ENCODE measurements around the gene DEGS2. TPM values are rescaled to one million over a fixed set of nuclear protein-coding genes. Genes with fewer than 3 reads are reported as not detected.

Gene DEGS2
- total RNA-seq, 5 donors from 2014 or later (not counting 1 experiment from before 2014, with no cell fraction given), result 0.19 to 0.79 (median 0.49) TPM; not detected in 1

DNA sequence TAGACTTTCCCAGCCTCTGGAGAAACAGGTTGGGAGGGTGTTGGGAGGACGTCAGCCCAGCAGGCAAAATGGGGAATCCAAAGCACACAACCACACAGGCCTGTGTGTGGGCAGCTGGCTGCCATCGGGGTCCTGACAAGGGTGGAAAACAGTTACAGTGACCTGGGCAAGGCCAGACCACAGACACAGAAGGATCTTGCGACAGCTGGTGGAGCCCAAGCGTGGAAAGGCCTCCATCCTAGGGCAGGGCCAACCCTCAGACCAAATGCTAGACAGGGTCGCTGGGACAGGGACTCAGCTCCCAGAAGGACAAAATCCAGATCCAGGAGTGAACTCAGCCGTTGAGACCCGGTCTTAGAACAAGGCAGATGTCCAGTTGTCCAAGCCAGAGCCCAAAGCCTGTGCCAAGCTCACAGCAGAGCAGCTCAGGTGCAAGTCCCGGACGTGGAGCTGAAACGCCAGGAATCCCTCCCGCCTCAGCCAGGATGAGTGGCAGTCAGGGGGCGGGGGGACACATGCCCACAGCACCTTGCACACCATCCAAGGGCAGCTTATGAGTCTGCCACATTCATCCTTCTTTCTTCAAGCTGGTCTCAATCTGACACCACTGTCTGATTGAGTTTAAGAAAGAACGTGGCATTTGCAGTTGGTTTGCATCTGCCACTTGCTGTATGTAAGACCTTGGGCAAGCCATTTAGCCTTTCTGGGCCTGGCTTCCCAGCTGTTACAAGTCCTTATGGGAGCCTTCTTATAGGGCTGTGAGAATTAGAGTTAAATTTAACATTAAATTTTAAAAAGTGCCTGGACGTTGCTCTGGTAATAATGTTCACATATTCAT, 37.6 kb downstream of the DEGS2 start:
- Mint-ChIP-seq H3K4me3 (no peak overlapping the region), H3K27me3 (no peaks in the 10 kb centered on the region), H3K4me1 (peaks cover 22 to 33% (median 24%) of the 10 kb centered on the region in 3 donors), H3K27ac (peak overlapping the region in 1 of 2 donors; percentile 58), H3K36me3 (peaks cover 38% of the 10 kb centered on the region), H3K9me3 (no peaks in the 10 kb centered on the region)
- Histone ChIP-seq H3K27me3 (replicated peaks in 1 of 2; ENCODE audit: control insufficient read depth in 2 of 2, extremely low read depth in 1 of 2, insufficient read depth in 2 of 2, low read length in 1 of 2) (no peaks in the 10 kb centered on the region), H3K36me3 (ENCODE audit: control insufficient read depth in 2 of 2, extremely low read depth in 1 of 2, insufficient read depth in 1 of 2, low read length in 1 of 2) (peaks cover 41 to 100% of the 10 kb centered on the region in 2 donors), H3K4me1 (ENCODE audit: control insufficient read depth in 1 of 2, extremely low read depth in 1 of 2, insufficient read depth in 2 of 2, low read length in 2 of 2) (peaks cover 0 to 22% of the 10 kb centered on the region in 2 experiments), H3K27ac (ENCODE audit: low read length) (no peak overlapping the region), H3K9me3 (no peaks in the 10 kb centered on the region), H3K4me3 (ENCODE audit: control insufficient read depth in 1 of 2, extremely low read depth in 1 of 2, low read length in 1 of 2) (no peak overlapping the region)
- 96% methylated on average over 10 of the region's 14 CpGs for WGBS (ENCODE audit: insufficient coverage)
- no peak for DNase-seq
- POLR2A ChIA-PET, result interaction anchor here in 1 of 2 donors (0.5 kb wide), 1 partner anchor 23 kb away, joined by 3 read pairs; no protein-coding TSS in a partner anchor
- CTCF ChIA-PET, result no interaction called here
- ATAC-seq (replicated peaks in 1 of 4), result no peak

DNA sequence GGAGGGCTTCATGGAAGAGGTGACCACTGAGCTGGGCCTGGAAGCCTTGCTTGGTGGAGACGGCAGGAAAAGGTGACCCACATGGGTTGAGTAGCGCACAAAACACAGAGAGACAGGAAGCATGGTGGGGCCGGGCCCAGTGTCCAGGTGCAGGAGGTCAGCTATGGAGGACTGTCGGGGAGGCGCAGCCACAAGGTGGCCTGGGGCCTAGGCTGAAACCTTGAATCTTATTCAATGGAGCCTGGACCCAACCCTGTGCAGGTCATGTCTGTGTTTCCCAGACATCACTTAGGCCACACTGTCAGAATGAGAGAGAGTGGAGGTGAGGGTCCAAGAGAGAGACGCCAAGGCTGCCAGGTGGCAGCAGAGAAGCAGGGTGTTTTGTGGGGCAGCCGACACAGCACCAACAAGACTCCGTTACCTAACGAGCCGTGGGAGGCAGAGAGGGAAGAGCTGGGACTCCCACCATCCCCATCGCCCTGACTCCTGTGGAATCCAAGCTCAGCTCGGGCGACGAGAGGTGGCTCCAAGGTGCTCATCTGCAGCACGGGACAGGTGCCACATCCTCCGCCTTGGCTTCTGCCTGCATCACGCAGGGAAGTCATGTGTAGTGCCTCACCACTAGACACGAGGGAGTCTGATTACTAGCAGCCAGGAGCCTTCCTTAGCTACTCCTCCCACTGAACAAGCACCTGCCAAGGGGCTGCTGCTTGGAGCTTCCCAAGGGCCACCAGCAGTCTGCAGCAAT, 38.7 kb downstream of the DEGS2 start:
- DNase-seq (no peak), ATAC-seq (replicated peaks in 1 of 4) (no peak)
- Mint-ChIP-seq H3K27me3 (no peaks in the 10 kb centered on the region), H3K4me3 (no peak overlapping the region), H3K4me1 (peaks cover 28 to 39% (median 29%) of the 10 kb centered on the region in 3 donors), H3K27ac (peak overlapping the region; percentile 61 to 73), H3K9me3 (no peaks in the 10 kb centered on the region), H3K36me3 (peaks cover 43% of the 10 kb centered on the region)
- POLR2A ChIA-PET, result no interaction called here
- Histone ChIP-seq H3K4me1 (ENCODE audit: control insufficient read depth in 1 of 2, extremely low read depth in 1 of 2, insufficient read depth in 2 of 2, low read length in 2 of 2) (peaks cover 0 to 27% of the 10 kb centered on the region in 2 experiments), H3K27ac (ENCODE audit: low read length) (no peak overlapping the region), H3K4me3 (ENCODE audit: control insufficient read depth in 1 of 2, extremely low read depth in 1 of 2, low read length in 1 of 2) (no peak overlapping the region), H3K36me3 (ENCODE audit: control insufficient read depth in 2 of 2, extremely low read depth in 1 of 2, insufficient read depth in 1 of 2, low read length in 1 of 2) (peaks cover 42 to 100% of the 10 kb centered on the region in 2 donors), H3K9me3 (no peaks in the 10 kb centered on the region), H3K27me3 (replicated peaks in 1 of 2; ENCODE audit: control insufficient read depth in 2 of 2, extremely low read depth in 1 of 2, insufficient read depth in 2 of 2, low read length in 1 of 2) (no peaks in the 10 kb centered on the region)
- CTCF ChIA-PET, result interaction anchor here in 1 of 2 donors (0.6 to 1.0 kb wide), 3 partner anchors 49 to 115 kb away, joined by 3 to 4 read pairs (median 3); no protein-coding TSS in a partner anchor
- 89% methylated on average over 18 of the region's 18 CpGs for WGBS (ENCODE audit: insufficient coverage)

DNA sequence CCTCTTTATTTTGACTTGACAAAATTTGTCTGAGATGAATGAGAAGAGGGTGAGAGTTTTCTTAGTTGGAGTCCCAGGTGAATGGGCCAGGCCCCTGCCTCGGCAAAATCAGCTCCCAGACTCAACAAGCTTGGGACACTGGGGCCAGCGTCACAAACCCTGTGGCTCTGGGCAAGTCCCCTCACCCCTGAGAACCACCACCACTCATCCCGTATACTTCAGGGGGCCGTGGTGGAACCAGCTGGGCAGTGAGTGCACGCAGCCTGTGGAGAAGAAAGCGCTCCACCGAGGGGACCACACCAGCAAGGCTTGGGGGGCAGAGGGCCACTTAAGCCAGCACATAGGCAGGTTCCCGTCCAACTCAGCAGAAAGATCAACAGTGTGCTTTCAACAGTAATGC, 40.2 kb downstream of the DEGS2 start:
- POLR2A ChIA-PET, result no interaction called here

DNA sequence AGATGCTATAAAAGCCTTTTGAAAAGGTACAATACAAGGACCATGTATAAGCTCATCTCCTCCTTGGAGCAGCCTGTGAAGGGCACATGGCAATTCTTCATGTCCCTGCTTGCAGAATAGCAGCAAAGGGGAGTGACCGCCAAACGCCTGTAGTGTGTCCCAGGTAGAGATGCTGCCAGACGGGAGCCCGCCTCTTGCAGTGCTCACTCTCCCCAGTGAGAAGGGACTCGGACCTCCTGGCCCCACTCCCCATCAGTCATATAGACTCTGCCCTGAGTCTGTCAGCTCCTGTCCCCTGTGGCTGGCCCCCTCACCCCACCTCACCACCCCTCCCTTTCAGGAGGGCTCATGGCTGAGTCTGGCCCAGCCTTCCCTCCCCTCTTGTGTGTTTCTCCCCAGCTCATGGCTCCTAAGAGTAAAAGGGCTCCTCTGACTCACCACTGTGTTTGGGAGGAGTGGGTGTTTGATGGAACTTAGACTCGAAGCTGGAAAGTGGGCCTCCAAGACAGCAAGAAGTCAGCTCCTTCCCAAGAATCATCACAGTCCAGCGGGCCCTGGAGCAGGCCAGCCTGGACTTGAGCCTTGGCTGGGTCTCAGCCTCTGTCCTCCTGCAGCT, 40.9 kb downstream of the DEGS2 start:
- peak overlapping the region; percentile 71 to 77 for H3K27ac Mint-ChIP-seq
- H3K36me3 Mint-ChIP-seq, result peaks cover 38% of the 10 kb centered on the region
- Histone ChIP-seq H3K4me1 (ENCODE audit: control insufficient read depth in 1 of 2, extremely low read depth in 1 of 2, insufficient read depth in 2 of 2, low read length in 2 of 2) (peaks cover 0 to 43% of the 10 kb centered on the region in 2 experiments), H3K9me3 (no peaks in the 10 kb centered on the region), H3K36me3 (ENCODE audit: control insufficient read depth in 2 of 2, extremely low read depth in 1 of 2, insufficient read depth in 1 of 2, low read length in 1 of 2) (peaks cover 41 to 100% of the 10 kb centered on the region in 2 donors), H3K27ac (ENCODE audit: low read length) (no peak overlapping the region), H3K27me3 (replicated peaks in 1 of 2; ENCODE audit: control insufficient read depth in 2 of 2, extremely low read depth in 1 of 2, insufficient read depth in 2 of 2, low read length in 1 of 2) (no peaks in the 10 kb centered on the region), H3K4me3 (ENCODE audit: control insufficient read depth in 1 of 2, extremely low read depth in 1 of 2, low read length in 1 of 2) (no peak overlapping the region)
- WGBS (ENCODE audit: insufficient coverage), result 81% methylated on average over 7 of the region's 7 CpGs
- DNase-seq (no peak), ATAC-seq (replicated peaks in 1 of 4) (no peak)
- CTCF ChIA-PET, result no interaction called here
- no peaks in the 10 kb centered on the region for H3K9me3 Mint-ChIP-seq
- H3K4me3 Mint-ChIP-seq, result no peak overlapping the region
- POLR2A ChIA-PET, result interaction anchor here in 1 of 2 donors (0.8 kb wide), 1 partner anchor 9 kb away, joined by 4 read pairs; no protein-coding TSS in a partner anchor
- H3K4me1 Mint-ChIP-seq, result peaks cover 34 to 40% (median 36%) of the 10 kb centered on the region in 3 donors
- H3K27me3 Mint-ChIP-seq, result no peaks in the 10 kb centered on the region

More for the DNA sequence above, 40.2 kb downstream of the DEGS2 start:
- peaks cover 31 to 36% (median 32%) of the 10 kb centered on the region in 3 donors for H3K4me1 Mint-ChIP-seq
- 100% methylated on average over 6 of the region's 8 CpGs for WGBS (ENCODE audit: insufficient coverage)
- H3K36me3 ChIP-seq (ENCODE audit: control insufficient read depth in 2 of 2, extremely low read depth in 1 of 2, insufficient read depth in 1 of 2, low read length in 1 of 2), result peaks cover 38 to 100% of the 10 kb centered on the region in 2 donors
- H3K27me3 Mint-ChIP-seq, result no peaks in the 10 kb centered on the region
- H3K4me3 Mint-ChIP-seq, result no peak overlapping the region
- H3K4me3 ChIP-seq (ENCODE audit: control insufficient read depth in 1 of 2, extremely low read depth in 1 of 2, low read length in 1 of 2), result no peak overlapping the region
- ATAC-seq (replicated peaks in 1 of 4), result no peak
- no peaks in the 10 kb centered on the region for H3K9me3 ChIP-seq
- peak overlapping the region in 1 of 2 donors; percentile 55 for H3K27ac Mint-ChIP-seq
- H3K36me3 Mint-ChIP-seq, result peaks cover 36% of the 10 kb centered on the region
- H3K27ac ChIP-seq (ENCODE audit: low read length), result no peak overlapping the region
- no peak for DNase-seq
- peaks cover 0 to 37% of the 10 kb centered on the region in 2 experiments for H3K4me1 ChIP-seq (ENCODE audit: control insufficient read depth in 1 of 2, extremely low read depth in 1 of 2, insufficient read depth in 2 of 2, low read length in 2 of 2)
- CTCF ChIA-PET, result interaction anchor here (0.5 to 0.6 kb wide), 2 partner anchors 19 to 65 kb away, joined by 3 to 4 read pairs; no protein-coding TSS in a partner anchor
- H3K27me3 ChIP-seq (replicated peaks in 1 of 2; ENCODE audit: control insufficient read depth in 2 of 2, extremely low read depth in 1 of 2, insufficient read depth in 2 of 2, low read length in 1 of 2), result no peaks in the 10 kb centered on the region
- H3K9me3 Mint-ChIP-seq, result no peaks in the 10 kb centered on the region

DNA sequence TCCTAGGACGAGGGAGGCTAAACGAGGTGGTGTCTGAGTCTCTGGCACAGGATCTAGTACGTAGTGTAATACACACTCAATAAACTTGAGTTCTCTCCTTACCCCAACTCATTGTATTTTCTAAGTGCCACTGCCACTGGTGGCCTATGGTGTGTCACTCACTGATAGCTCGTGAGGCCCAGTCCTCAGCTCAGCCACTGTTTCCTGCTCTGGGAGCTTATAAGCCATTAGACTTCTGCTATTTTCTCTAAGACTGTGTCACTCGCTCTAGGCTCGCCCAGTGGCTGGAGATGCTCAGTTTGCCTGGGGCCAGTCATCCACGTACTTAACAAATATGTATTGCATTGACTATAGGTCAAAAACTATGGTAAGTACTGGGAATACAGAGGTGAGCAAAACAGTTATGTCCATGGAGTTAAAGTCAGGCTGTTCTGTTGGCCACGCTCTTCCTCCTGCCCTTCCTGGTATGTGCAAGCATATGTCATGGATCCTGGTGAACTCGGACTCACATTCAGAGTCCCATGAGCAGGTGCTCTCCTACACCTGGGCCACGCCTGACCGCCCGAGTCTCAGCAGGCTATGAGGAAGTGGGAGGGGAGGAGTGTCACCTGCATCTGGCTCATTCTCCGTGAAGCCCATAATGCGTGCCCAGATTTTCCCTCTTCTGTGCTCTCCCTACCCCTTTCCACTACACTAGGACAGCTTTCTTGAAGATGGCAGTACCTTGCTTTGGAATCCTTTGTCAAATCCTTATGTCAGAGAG, 41.6 kb downstream of the DEGS2 start:
- no peaks in the 10 kb centered on the region for H3K27me3 ChIP-seq (replicated peaks in 1 of 2; ENCODE audit: control insufficient read depth in 2 of 2, extremely low read depth in 1 of 2, insufficient read depth in 2 of 2, low read length in 1 of 2)
- no peak overlapping the region for H3K27ac ChIP-seq (ENCODE audit: low read length)
- ATAC-seq (replicated peaks in 1 of 4), result no peak
- no peaks in the 10 kb centered on the region for H3K9me3 ChIP-seq
- ChIA-PET POLR2A (interaction anchor here in 1 of 2 donors (0.8 kb wide), 1 partner anchor 10 kb away, joined by 4 read pairs; no protein-coding TSS in a partner anchor), CTCF (interaction anchor here in 1 of 2 donors (1.2 kb wide), 1 partner anchor 25 kb away, joined by 3 read pairs; no protein-coding TSS in a partner anchor)
- no peaks in the 10 kb centered on the region for H3K9me3 Mint-ChIP-seq
- DNase-seq, result no peak
- 77% methylated on average over 6 of the region's 14 CpGs for WGBS (ENCODE audit: insufficient coverage)
- H3K27me3 Mint-ChIP-seq, result no peaks in the 10 kb centered on the region
- peak overlapping the region; percentile 54 to 71 for H3K27ac Mint-ChIP-seq
- no peak overlapping the region for H3K4me3 ChIP-seq (ENCODE audit: control insufficient read depth in 1 of 2, extremely low read depth in 1 of 2, low read length in 1 of 2)
- peaks cover 41% of the 10 kb centered on the region for H3K36me3 Mint-ChIP-seq
- peaks cover 37 to 41% (median 40%) of the 10 kb centered on the region in 3 donors for H3K4me1 Mint-ChIP-seq
- peaks cover 41 to 100% of the 10 kb centered on the region in 2 donors for H3K36me3 ChIP-seq (ENCODE audit: control insufficient read depth in 2 of 2, extremely low read depth in 1 of 2, insufficient read depth in 1 of 2, low read length in 1 of 2)
- no peak overlapping the region for H3K4me3 Mint-ChIP-seq
- H3K4me1 ChIP-seq (ENCODE audit: control insufficient read depth in 1 of 2, extremely low read depth in 1 of 2, insufficient read depth in 2 of 2, low read length in 2 of 2), result peaks cover 0 to 47% of the 10 kb centered on the region in 2 experiments

Measured in T-cell (primary cell).